GM23248 (cell line): ENCODE results near the gene STK32B.

Experiments used
- EZH2 ChIP-seq: fragments of 200-600 bp; sonication (generic); IDR thresholded peaks from 2 replicates; pipeline ENCODE4 v1.6.1; 2018; ENCODE audit warnings: antibody characterized with exemption, mild to moderate bottlenecking; ENCODE audit not compliant: insufficient read depth, poor library complexity, severe bottlenecking
- EZH2phosphoT487 ChIP-seq: fragments of 200-600 bp; sonication (generic); IDR thresholded peaks from 2 replicates; pipeline ENCODE4 v1.6.1; 2018; ENCODE audit warnings: antibody characterized with exemption, moderate library complexity, mild to moderate bottlenecking, low read depth; ENCODE audit not compliant: insufficient read depth

DNA sequence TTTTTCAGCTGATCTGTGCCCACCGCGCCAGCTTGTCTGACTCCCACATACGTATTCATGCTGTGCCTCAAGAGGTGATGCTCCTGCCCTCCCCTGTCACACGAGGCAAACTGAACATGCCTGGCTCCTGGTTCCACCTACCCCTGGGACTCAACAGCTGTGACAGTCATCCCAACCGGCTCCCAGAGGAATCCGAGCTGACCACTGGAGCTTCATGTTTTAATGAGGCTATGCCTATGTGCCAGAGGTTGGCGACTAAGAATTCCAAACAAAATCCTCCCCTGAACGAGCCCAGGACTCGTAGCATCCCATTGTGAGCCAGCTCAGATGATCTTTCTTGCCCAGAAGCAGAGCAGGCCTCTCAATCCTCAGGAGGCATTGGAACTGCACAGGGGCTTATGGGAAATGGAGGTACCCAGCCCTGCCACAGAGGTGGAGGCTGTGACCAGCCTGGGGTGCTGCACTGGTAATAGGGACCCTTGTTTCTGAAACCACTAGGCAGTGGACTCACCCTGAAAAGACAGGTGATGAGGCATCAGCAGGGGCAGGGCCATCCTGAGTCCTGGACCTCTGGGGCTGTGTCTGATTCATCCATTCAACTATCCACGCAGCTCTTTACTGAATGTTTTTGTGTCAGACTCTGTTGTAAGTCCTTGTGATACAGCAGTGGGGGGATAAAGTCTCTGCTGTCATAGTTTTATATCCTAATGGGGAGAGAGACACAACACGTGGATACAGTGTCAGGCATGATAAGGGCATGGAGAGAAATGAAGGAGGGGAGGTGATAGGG is 332.1 kb downstream of the STK32B start:
- TF ChIP-seq EZH2 = no peak
- no peak for TF ChIP-seq EZH2phosphoT487
